A673 (cell line): ENCODE results near the gene SPATA46. TPM values are rescaled to one million over a fixed set of nuclear protein-coding genes. Genes with fewer than 3 reads are reported as not detected.

ENCODE experiments used
- BruUV-seq: library from RNA; stranded (reverse); fragments of 400-500 nt; replicated peaks from 2 replicates; lab custom pipeline; 2021; lab: Mats Ljungman, UMichigan
- CTCF ChIA-PET: fragments of 300-600 bp; sonication (Branson Sonifier 250); formaldehyde crosslinking; loops from one replicate; lab custom pipeline; 2022; ENCODE audit warnings: antibody characterized with exemption; lab: Charles Lee
- POLR2A ChIA-PET: fragments of 300-600 bp; sonication (Branson Sonifier 250); formaldehyde crosslinking; loops from one replicate; lab custom pipeline; 2022; ENCODE audit warnings: antibody characterized with exemption; ENCODE audit not compliant: low non-redundant PET; lab: Charles Lee
- DNase-seq: peaks from one replicate; pipeline ENCODE4 v3.0.0-alpha.2; 2015; ENCODE audit warnings: low spot score
- H3K27ac ChIP-seq: fragments of 200-600 bp; sonication (generic); 2 replicates; pipeline ENCODE4 v1.5.1; 2016; ENCODE audit warnings: mixed run types, low read depth, mild to moderate bottlenecking, mixed read lengths, antibody characterized with exemption, low read length; ENCODE audit not compliant: poor library complexity, severe bottlenecking
- H3K27me3 ChIP-seq: fragments of 200-600 bp; sonication (generic); replicated peaks from 2 replicates; pipeline ENCODE4 v1.6.1; 2017; ENCODE audit warnings: mixed run types, low read depth, mild to moderate bottlenecking, mixed read lengths, antibody characterized with exemption, low read length; ENCODE audit not compliant: insufficient read depth, poor library complexity
- H3K36me3 ChIP-seq: fragments of 200-600 bp; sonication (generic); 2 replicates; pipeline ENCODE4 v1.6.1; 2016; ENCODE audit warnings: mixed run types, mild to moderate bottlenecking, mixed read lengths, antibody characterized with exemption, low read length; ENCODE audit not compliant: insufficient read depth, poor library complexity, severe bottlenecking
- H3K4me1 ChIP-seq: fragments of 200-600 bp; sonication (generic); 2 replicates; pipeline ENCODE4 v1.6.1; 2017; ENCODE audit warnings: mixed run types, mild to moderate bottlenecking, mixed read lengths, antibody characterized with exemption, low read length; ENCODE audit not compliant: insufficient read depth, poor library complexity, severe bottlenecking
- H3K4me3 ChIP-seq: fragments of 200-600 bp; sonication (generic); 2 replicates; pipeline ENCODE4 v1.5.1; 2016; ENCODE audit warnings: low read depth, mixed run types, mild to moderate bottlenecking, mixed read lengths, low read length; ENCODE audit not compliant: poor library complexity, severe bottlenecking
- H3K9me3 ChIP-seq: fragments of 200-600 bp; sonication (generic); 2 replicates; pipeline ENCODE4 v1.6.1; 2016; ENCODE audit warnings: mixed run types, low read depth, mild to moderate bottlenecking, mixed read lengths, antibody characterized with exemption, low read length; ENCODE audit not compliant: poor library complexity, severe bottlenecking
- EZH2 ChIP-seq: fragments of 200-600 bp; sonication (generic); IDR thresholded peaks from 2 replicates; pipeline ENCODE4 v1.6.1; 2017; ENCODE audit warnings: borderline replicate concordance, low read depth, mild to moderate bottlenecking, mixed read lengths, antibody characterized with exemption, low read length; ENCODE audit not compliant: poor library complexity, severe bottlenecking
- intact Hi-C: fragments of 100-400 bp; cut with micrococcal nuclease; formaldehyde crosslinking; loops from one replicate; pipeline ENCODE4 v1.10.0; 2022; ENCODE audit not compliant: unreplicated experiment
- total RNA-seq: library from RNA; stranded (reverse); gene quantifications from 2 replicates; pipeline ENCODE4 v1.2.3, GENCODE V29; 2021
- TF ChIP-seq, protein P1 (sequence below): fragments of 300-800, 200-600 bp; sonication (generic); conservative IDR thresholded peaks from 2 replicates; pipeline ENCODE4 v1.5.1; 2017; ENCODE audit warnings: low read depth, mild to moderate bottlenecking, antibody characterized with exemption, low read length, moderate library complexity, mixed read lengths

SPATA46 gene
- total RNA-seq, 1 experiment from 2014 or later = not detected

DNA sequence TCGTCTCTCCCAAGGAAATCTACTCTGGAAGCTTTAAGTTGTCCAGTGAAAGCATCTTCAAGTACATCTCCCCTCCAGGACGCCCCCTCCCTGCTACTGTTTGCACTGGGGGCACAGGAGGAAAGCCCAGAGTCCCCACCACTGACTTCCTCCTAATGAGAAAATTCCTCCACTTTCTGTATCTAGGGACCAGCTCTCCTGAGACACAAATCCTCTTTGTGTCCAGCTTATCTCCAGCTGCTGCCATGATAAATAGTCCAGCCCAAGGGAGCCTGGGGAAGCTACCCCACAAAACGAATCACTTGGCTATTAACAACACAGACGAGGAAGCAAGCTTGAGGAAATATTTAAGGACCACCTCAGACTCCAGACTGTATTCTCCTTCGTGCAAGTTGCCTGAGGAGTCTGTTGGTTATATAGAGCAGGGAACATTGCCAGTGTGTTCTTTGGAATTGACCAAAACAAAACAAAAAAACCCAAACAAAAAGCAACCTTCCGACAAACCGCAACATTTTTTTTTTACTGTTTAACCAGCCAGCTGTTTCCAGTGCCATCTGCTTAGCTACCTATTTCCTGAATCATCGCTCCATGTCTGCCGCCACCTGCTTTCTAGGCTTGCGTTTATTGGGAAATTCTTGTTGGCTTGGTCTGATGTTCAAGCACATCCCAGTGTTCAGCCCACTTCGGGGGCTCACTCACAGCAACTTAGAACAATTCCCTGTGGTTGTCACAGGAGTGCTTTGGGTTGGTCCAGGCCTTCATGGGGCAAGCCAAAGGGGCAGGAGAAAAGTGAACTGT lies 12.6 kb upstream of the SPATA46 start:
- ChIA-PET POLR2A (interaction anchor here (0.5 kb wide), 1 partner anchor 13 kb away, joined by 5 read pairs; the partner anchor contains the start of gene SPATA46), CTCF (no interaction called here)
- intact Hi-C loops = no loop called here
- H3K27me3 ChIP-seq = no peaks in the 10 kb centered on the region
- peak overlapping the region; percentile 99 for H3K27ac ChIP-seq
- H3K4me1 ChIP-seq = peaks cover 72% of the 10 kb centered on the region
- TF ChIP-seq EZH2 = no peak
- TF ChIP-seq, protein P1, sequence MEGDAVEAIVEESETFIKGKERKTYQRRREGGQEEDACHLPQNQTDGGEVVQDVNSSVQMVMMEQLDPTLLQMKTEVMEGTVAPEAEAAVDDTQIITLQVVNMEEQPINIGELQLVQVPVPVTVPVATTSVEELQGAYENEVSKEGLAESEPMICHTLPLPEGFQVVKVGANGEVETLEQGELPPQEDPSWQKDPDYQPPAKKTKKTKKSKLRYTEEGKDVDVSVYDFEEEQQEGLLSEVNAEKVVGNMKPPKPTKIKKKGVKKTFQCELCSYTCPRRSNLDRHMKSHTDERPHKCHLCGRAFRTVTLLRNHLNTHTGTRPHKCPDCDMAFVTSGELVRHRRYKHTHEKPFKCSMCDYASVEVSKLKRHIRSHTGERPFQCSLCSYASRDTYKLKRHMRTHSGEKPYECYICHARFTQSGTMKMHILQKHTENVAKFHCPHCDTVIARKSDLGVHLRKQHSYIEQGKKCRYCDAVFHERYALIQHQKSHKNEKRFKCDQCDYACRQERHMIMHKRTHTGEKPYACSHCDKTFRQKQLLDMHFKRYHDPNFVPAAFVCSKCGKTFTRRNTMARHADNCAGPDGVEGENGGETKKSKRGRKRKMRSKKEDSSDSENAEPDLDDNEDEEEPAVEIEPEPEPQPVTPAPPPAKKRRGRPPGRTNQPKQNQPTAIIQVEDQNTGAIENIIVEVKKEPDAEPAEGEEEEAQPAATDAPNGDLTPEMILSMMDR = no peak
- BruUV-seq = no TSS peak
- no peaks in the 10 kb centered on the region for H3K9me3 ChIP-seq
- DNase-seq = peak; percentile 59
- no peak overlapping the region for H3K4me3 ChIP-seq
- peaks cover 3% of the 10 kb centered on the region for H3K36me3 ChIP-seq

DNA sequence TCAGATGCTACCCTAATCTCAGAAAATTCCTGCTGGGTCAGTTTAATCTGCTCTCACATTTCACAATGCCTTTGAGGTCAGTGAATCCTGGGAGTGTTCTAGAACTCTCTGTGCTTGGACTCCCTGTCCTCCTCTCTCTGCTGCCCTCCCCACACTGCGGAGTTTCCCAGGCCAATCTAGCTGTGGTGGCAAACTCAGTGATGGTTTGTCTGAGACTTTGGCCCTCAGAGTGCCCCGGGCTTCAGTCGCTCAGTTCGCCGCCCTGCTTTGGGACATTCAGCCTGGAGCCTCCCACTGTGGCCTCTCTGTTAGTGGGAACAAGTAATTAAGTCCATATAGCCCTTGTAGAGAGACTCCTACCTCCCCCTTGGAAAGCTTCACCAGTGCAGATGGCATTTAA lies 12.0 kb upstream of the SPATA46 start:
- Histone ChIP-seq H3K9me3 (no peaks in the 10 kb centered on the region), H3K27ac (peak overlapping the region; percentile 99), H3K4me3 (no peak overlapping the region), H3K27me3 (no peaks in the 10 kb centered on the region), H3K4me1 (peaks cover 69% of the 10 kb centered on the region), H3K36me3 (peaks cover 3% of the 10 kb centered on the region)
- DNase-seq = no peak
- TF ChIP-seq, protein P1 = no peak
- TF ChIP-seq EZH2 = no peak
- BruUV-seq = no TSS peak
- ChIA-PET CTCF (no interaction called here), POLR2A (no interaction called here)
- intact Hi-C loops = no loop called here

DNA sequence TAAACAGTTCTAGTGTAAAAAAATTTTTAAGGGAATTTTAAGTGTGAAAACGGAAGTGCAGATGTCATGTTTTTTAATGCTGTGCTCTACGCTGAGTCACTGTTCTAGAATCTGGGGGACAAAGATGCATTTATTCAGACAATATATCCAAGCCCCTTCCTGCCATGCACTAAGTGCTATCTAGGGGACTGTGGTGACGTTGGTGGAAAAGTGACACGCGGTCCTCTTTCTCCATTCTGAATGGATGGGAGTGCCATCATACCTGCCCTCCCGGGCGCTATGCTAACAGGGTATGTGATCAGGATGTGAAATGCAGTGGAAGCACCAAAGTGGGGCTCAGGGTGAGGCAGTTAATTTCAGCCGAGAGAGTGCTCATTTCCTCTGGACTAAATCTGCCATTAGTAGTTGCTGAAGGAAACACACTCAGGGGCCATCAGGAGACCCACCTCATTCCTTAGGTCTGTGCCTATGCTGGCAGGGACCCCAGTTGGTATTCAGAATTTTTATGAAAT lies 11.5 kb upstream of the SPATA46 start:
- ChIA-PET POLR2A (no interaction called here), CTCF (no interaction called here)
- DNase-seq = peak; percentile 41
- intact Hi-C loops = no loop called here
- no TSS peak for BruUV-seq
- Histone ChIP-seq H3K36me3 (peaks cover 6% of the 10 kb centered on the region), H3K4me1 (peaks cover 65% of the 10 kb centered on the region), H3K4me3 (no peak overlapping the region), H3K27ac (peak overlapping the region; percentile 99), H3K9me3 (no peaks in the 10 kb centered on the region), H3K27me3 (no peaks in the 10 kb centered on the region)
- TF ChIP-seq, protein P1 = no peak
- TF ChIP-seq EZH2 = no peak
